GM13977 (cell line): ENCODE measurements around the gene VPS4A.

ENCODE experiments used
- DNase-seq: peaks from one replicate; pipeline ENCODE4 v3.0.0; 2012; ENCODE audit warnings: low spot score
- CTCF ChIP-seq: IDR thresholded peaks from 2 replicates; pipeline ENCODE4 v1.5.1; 2012; ENCODE audit warnings: mild to moderate bottlenecking, control low read depth; ENCODE audit not compliant: insufficient read depth; ENCODE audit errors: extremely low read depth, missing control alignments
- in situ Hi-C: fragments of 300-500 bp; cut with MboI; formaldehyde crosslinking; loops from one replicate; pipeline ENCODE4 v1.12.0; 2022; ENCODE audit warnings: low sequenced_read_pairs, low pct_unique_long_range_greater_than_20kb, mixed read lengths, inconsistent platforms; ENCODE audit not compliant: unreplicated experiment

VPS4A gene

DNA sequence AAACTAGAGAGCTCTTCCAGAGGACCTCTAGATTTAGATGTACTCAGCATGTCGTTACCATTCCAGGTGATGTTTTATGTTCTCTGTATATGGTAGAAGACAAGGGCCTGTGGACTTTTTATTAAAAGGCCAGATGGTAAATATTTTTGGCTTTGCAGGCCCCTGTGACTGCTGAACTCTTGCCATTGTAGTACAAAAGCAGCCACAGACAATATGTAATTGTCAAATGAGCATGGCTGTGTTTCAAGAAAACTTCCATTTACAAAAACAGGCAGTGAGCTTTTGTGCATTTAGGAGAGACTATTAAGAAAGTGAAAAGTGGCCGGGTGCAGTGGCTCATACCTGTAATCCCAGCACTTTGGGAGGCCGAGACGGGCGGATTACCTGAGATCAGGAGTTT is 33.0 kb downstream of the VPS4A start:
- DNase-seq = no peak
- no peak for TF ChIP-seq CTCF
- in situ Hi-C loops = no loop called here

- no peak for DNase-seq
- in situ Hi-C loops = no loop called here
- TF ChIP-seq CTCF = no peak
Observed at GRCh38 chr16:69345923-69346322, 34.8 kb downstream of the VPS4A start.

- no peak for DNase-seq
- in situ Hi-C loops = no loop called here
- TF ChIP-seq CTCF = no peak
Observed at GRCh38 chr16:69346683-69347082, 35.5 kb downstream of the VPS4A start.

DNA sequence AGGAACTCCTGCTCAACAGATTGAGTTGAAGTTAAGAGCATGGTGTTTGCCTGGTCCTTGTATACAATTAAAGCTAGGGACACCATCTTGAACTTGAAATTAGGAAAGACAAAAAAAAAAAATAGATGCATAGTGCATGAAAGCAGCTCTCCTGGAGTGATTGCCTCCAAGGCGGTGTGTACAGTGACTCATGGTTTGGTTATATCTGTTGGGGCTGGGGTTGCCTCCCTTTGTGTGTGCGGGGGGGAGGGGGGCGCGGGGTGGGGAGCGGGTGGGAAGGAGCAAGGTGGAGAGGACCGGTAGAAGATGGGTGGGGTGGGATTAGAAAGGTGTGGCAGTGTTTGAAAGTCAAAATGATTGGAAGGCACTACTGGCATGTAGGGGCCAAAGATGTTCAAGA is 37.1 kb downstream of the VPS4A start:
- in situ Hi-C loops = no loop called here
- no peak for DNase-seq
- TF ChIP-seq CTCF = no peak

DNA sequence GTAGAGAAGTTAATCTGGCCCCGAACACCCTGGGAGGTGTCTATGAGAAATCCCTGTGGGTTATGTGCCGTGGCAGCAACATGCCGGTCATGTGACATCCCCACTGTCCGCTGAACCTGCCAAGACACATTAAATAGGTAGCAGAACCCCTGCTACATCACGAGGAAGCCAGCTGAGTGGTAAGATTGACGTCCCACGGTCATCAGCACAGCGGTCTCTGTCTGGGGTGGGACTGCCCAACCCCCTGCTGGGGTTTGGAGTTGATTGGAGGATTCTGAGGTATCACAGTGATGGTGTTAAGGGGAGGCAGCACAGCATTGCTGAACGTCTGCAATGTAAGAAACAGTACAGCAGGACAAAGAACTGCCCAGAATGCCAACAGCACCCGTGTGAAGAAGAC is 38.4 kb downstream of the VPS4A start:
- no peak for DNase-seq
- no peak for TF ChIP-seq CTCF
- in situ Hi-C loops = no loop called here

GRCh38 chr16:69350536-69351133 is 39.5 kb downstream of the VPS4A start:
- in situ Hi-C loops = no loop called here
- TF ChIP-seq CTCF = no peak
- no peak for DNase-seq
